ENCODE data around the gene PLXDC1. TPM values are rescaled to one million over a fixed set of nuclear protein-coding genes. Genes with fewer than 3 reads are reported as not detected.

The PLXDC1 gene
- not detected in 2 replicates for total RNA-seq

DNA sequence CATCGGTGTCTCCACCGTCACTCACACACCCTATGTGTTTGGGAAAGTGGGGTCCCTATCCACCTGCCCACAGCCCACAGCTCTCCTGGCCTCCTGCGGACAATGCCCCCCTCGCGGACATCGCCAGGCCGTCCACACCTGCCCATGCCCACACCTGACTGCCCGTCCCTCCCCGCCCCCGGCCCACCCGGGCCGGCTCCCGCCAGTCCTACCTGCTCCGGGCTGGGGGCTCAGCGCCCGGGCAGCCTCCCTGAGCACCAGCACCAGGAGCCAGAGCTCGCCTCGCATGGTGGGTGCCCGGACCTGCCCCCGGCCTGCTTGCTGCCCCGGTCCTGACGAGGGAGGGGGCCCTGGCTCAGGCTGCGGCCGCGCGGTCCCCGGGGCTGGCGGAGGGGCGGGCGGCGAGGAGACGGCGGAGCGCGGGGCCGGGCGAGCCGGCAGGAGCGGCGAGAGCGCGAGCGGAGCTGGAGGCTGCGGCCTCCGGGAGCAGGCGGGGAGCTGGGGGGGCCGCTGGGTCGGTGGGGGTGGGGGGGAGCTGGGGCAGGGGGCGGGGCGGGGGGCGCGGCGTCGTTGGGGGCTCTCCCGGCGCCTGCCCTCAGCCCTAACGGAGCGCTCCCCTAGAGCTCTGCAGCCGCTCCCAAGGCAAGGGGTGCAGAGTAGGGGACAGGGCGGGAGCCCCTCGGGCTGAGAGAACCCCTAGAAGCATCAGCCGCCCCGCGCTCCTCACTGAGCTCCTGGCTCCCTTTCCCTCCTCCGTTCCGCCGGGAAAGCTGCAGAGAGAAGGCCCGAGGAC lies at the start of gene PLXDC1:
PLXDC1 (minus strand) TSS at position 488 of the 793 bp plus-strand sequence; CDS start at position 288, 200 bp downstream.

DNA sequence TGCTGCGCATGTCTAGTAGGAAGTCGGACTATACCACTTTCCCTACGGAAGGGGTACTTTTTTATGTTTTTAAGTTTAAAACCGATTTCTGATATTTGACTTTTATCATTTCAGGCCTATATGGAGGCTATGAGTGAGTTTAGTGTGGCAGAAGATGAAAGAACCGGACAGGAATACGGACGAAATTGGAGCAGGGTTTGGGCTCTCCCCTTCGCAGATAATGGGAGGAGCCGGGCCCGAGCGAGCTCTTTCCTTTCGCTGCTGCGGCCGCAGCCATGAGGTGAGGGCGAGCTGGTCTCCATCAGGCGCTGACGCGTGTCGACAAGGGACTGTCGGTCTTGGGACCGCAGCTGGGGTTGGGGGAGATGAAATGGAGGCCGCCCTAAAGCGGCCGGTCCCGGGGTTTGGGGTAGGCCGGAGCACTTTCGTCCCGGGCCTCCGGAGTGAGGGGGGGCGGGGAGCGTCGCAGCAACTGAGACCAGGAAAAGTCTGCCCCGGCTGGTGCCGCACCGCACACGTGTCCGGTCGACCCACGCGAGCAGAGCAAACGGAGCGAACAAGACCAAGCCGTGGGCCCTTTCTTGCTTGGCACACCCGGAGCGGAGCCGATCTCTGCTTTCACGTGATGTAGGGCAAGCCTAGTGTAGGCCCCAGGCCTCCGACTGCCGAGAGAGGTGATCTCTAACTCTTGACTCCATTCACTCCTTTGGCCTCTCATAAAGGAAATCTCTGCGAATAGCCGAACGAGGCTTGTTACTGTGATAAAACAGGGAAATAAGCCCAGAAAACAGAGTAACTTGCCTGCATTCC lies 48.8 kb upstream of the PLXDC1 start, which contains the start of gene RPL19:
RPL19 (plus strand) TSS at position 214 of the 810 bp plus-strand sequence; CDS start at position 276, 62 bp downstream.

DNA sequence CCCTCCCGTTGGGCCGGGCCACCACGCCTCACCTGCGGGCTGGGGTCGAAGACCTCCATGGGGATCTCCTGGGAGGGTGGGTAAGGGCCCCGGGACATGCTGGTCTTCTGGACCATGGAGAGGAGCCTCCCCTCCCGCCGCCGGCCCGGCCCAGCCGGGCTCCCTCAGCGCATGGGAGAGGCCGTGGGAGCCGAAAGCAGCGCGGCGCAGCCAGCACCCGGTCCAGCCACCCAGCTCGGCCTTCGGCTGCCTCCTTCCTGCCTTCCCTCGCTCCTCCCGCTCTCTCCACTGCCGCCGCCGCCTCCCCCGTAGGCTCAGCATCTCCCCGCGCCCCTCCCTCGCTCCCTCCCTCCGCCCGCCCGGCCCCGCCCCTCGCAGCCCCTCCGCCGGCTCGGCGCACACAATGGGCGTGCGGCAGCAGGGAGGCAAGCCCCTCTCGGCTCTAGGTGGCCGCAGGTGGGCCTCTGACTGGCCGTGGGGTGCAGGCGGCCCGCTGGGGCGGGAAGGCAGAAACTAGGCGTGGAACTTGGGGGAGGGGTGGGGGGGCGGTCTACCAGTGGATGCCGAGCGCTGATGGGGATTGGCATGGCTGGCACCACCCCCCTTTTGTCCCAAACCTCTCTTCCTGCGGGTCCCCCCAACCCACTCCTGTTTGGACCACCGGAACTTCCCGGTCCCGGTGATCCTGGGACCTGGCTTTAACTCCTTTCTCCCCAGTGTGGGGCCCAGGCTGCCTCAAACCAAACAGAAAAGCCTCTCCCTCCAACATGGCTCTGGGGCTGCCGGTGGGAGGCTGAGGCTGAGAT lies 46.1 kb upstream of the PLXDC1 start, which contains the start of gene CACNB1:
CACNB1 (minus strand) TSS at position 290 of the 806 bp plus-strand sequence; CDS start at position 116, 174 bp downstream.

DNA sequence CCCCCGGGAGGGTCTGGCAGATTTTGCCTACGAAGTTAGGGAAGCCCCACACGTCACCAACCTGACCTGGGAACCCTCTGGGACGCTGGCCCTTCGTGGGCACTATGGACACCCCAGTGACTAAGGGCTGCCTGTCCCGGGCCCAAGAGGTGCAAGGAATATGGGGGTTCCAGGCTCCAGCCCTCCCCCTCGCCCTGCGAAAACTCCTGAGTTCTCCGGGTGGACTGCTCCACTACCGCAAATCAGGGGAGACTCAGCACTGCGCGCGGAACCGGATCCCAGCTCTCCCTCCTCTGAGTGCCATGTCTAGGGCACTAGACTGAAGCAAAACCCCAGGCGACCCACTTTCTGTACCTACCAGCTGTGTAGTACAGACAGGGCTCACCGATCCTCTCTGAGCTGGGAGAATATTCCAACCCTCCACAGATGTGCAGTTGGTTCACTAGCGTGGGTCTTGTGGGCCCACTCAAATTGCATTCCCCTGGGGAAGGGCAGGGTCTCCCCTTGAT lies 14.5 kb upstream of the PLXDC1 start, which contains the start of gene ARL5C:
ARL5C (minus strand) TSS at position 321 of the 509 bp plus-strand sequence. CDS start 401 bp downstream, outside the sequence.

Other genes starting within 250 kb of the PLXDC1 start
- 0.09 TPM in 1 of 2 replicates, not detected in the other for gene FBXO47, start 184.2 kb downstream of the PLXDC1 start, total RNA-seq
- not detected in 2 replicates for gene ARL5C, start 14.5 kb upstream of the PLXDC1 start, total RNA-seq
- gene CACNB1, start 46.0 kb upstream of the PLXDC1 start, total RNA-seq, result 1.6 and 3.1 TPM in 2 replicates
- 2,229 and 2,251 TPM in 2 replicates for gene RPL19, start 48.6 kb upstream of the PLXDC1 start, total RNA-seq
- gene STAC2, start 74.3 kb upstream of the PLXDC1 start, total RNA-seq, result not detected in 2 replicates
- 9.8 and 11.3 TPM in 2 replicates for gene FBXL20, start 250.0 kb upstream of the PLXDC1 start, total RNA-seq